AG09309 (cell line): ENCODE data around the gene VPS36.

Source experiments
- DNase-seq: peaks from one replicate; pipeline ENCODE4 v3.0.0-alpha.2; 2010; ENCODE audit warnings: low read depth
- H3K4me3 ChIP-seq: 2 replicates; pipeline ENCODE4 v1.5.1; 2011; ENCODE audit warnings: mild to moderate bottlenecking, low read depth, low read length, moderate library complexity; ENCODE audit not compliant: control insufficient read depth
- CTCF ChIP-seq: IDR thresholded peaks from 2 replicates; pipeline ENCODE4 v1.5.1; 2011; ENCODE audit warnings: mild to moderate bottlenecking, low read depth, low read length, inconsistent platforms; ENCODE audit not compliant: insufficient read depth, control insufficient read depth; ENCODE audit errors: missing control alignments

VPS36 gene

GRCh38 chr13:52406629-52407028, 43.8 kb downstream of the VPS36 start:
- H3K4me3 ChIP-seq = no peak overlapping the region; the same call in 1 of the 2 replicates
- no peak for DNase-seq
- no peak for TF ChIP-seq CTCF

- TF ChIP-seq CTCF = no peak
- no peak for DNase-seq
- H3K4me3 ChIP-seq = peak within 1 kb of the TSS; percentile 98
Observed at GRCh38 chr13:52405767-52406494, 44.5 kb downstream of the VPS36 start, which contains the start of gene THSD1. Gene THSD1, minus strand, starts transcription at chr13:52406172. Its CDS starts 3,572 bp downstream, at chr13:52402600.

GRCh38 chr13:52405369-52405766, 45.1 kb downstream of the VPS36 start:
- peak overlapping the region; percentile 98 for H3K4me3 ChIP-seq
- DNase-seq = no peak
- no peak for TF ChIP-seq CTCF

- TF ChIP-seq CTCF = no peak
- no peak for DNase-seq
- no peak overlapping the region for H3K4me3 ChIP-seq
Observed at GRCh38 chr13:52399708-52400107, 50.7 kb downstream of the VPS36 start.

GRCh38 chr13:52399046-52399445, 51.4 kb downstream of the VPS36 start:
- no peak for DNase-seq
- TF ChIP-seq CTCF = no peak
- H3K4me3 ChIP-seq = no peak overlapping the region

- no peak for DNase-seq
- TF ChIP-seq CTCF = no peak
- no peak overlapping the region for H3K4me3 ChIP-seq
Observed at GRCh38 chr13:52395704-52396103, 54.7 kb downstream of the VPS36 start.

- no peak overlapping the region for H3K4me3 ChIP-seq
- TF ChIP-seq CTCF = no peak
- no peak for DNase-seq
Observed at GRCh38 chr13:52394586-52394985, 55.8 kb downstream of the VPS36 start.
